HepG2 (cell line): ENCODE results near the gene SLC26A3. TPM values are rescaled to one million over a fixed set of nuclear protein-coding genes. Genes with fewer than 3 reads are reported as not detected.

ENCODE experiments used
- AGO1 ChIP-seq: fragments of 200-400 bp; formaldehyde crosslinking; IDR thresholded peaks from 2 replicates; pipeline ENCODE4 v1.6.1; 2017; ENCODE audit warnings: mild to moderate bottlenecking, low read depth, low read length, moderate library complexity; ENCODE audit not compliant: poor library complexity, severe bottlenecking
- AGO2 ChIP-seq: fragments of 200-400 bp; formaldehyde crosslinking; optimal IDR thresholded peaks from 2 replicates; pipeline ENCODE3; 2017; ENCODE audit warnings: mild to moderate bottlenecking, low read depth, low read length, moderate library complexity
- AHR ChIP-seq: IDR thresholded peaks from 2 replicates; pipeline ENCODE4 v1.6.1; 2018; ENCODE audit warnings: missing genetic modification reagents, missing compliant biosample characterization
- ARNTL ChIP-seq: sonication (generic); formaldehyde crosslinking; IDR thresholded peaks from 2 replicates; pipeline ENCODE4 v1.4.0; 2020; ENCODE audit warnings: mild to moderate bottlenecking, missing genetic modification reagents
- ATF5 ChIP-seq: sonication (generic); formaldehyde crosslinking; IDR thresholded peaks from 2 replicates; pipeline ENCODE4 v1.4.0; 2020; ENCODE audit warnings: mild to moderate bottlenecking, low read depth, missing genetic modification reagents
- CEBPB ChIP-seq: IDR thresholded peaks from 2 replicates; pipeline ENCODE4 v1.6.1; 2011; ENCODE audit warnings: low read depth, low read length, improper control_type of control experiment, borderline replicate concordance
- CEBPG ChIP-seq: IDR thresholded peaks from 2 replicates; pipeline ENCODE4 v1.6.1; 2016
- GATA4 ChIP-seq: sonication (generic); IDR thresholded peaks from 2 replicates; pipeline ENCODE4 v1.6.1; 2016; ENCODE audit warnings: antibody characterized with exemption, low read depth, borderline replicate concordance
- HMG20A ChIP-seq: IDR thresholded peaks from 2 replicates; pipeline ENCODE4 v1.6.1; 2016; ENCODE audit warnings: borderline replicate concordance
- HOXA5 ChIP-seq: sonication (generic); formaldehyde crosslinking; IDR thresholded peaks from 2 replicates; pipeline ENCODE4 v1.4.0; 2020; ENCODE audit warnings: missing genetic modification reagents
- MEIS2 ChIP-seq: sonication (generic); formaldehyde crosslinking; IDR thresholded peaks from 2 replicates; pipeline ENCODE4 v1.9.0; 2021; ENCODE audit warnings: mild to moderate bottlenecking, missing genetic modification reagents
- SMC3 ChIP-seq: IDR thresholded peaks from 2 replicates; pipeline ENCODE4 v1.6.1; 2011; ENCODE audit warnings: low read length, improper control_type of control experiment
- TEAD3 ChIP-seq: optimal IDR thresholded peaks from 2 replicates; pipeline ENCODE3; 2016; ENCODE audit warnings: borderline replicate concordance
- ZBED4 ChIP-seq: sonication (generic); formaldehyde crosslinking; IDR thresholded peaks from 2 replicates; pipeline ENCODE4 v1.4.0; 2020; ENCODE audit warnings: missing genetic modification reagents, borderline replicate concordance
- ZGPAT ChIP-seq: IDR thresholded peaks from 2 replicates; pipeline ENCODE4 v1.6.1; 2016; ENCODE audit warnings: mild to moderate bottlenecking
- ZMYM2 ChIP-seq: sonication (generic); formaldehyde crosslinking; IDR thresholded peaks from 2 replicates; pipeline ENCODE4 v1.8.0; 2022; ENCODE audit warnings: mild to moderate bottlenecking, missing genetic modification reagents
- ZNF101 ChIP-seq: sonication (generic); formaldehyde crosslinking; IDR thresholded peaks from 2 replicates; pipeline ENCODE4 v1.4.0; 2020; ENCODE audit warnings: mild to moderate bottlenecking, low read depth, missing genetic modification reagents, borderline replicate concordance
- ZNF17 ChIP-seq: sonication (generic); formaldehyde crosslinking; IDR thresholded peaks from 2 replicates; pipeline ENCODE4 v1.5.0; 2020; ENCODE audit warnings: mild to moderate bottlenecking, missing genetic modification reagents
- ZNF337 ChIP-seq: sonication (generic); formaldehyde crosslinking; IDR thresholded peaks from 2 replicates; pipeline ENCODE4 v1.5.1; 2020; ENCODE audit warnings: missing genetic modification reagents, low read depth, mild to moderate bottlenecking, borderline replicate concordance
- ZNF441 ChIP-seq: sonication (generic); formaldehyde crosslinking; IDR thresholded peaks from 2 replicates; pipeline ENCODE4 v1.7.0; 2021; ENCODE audit warnings: missing genetic modification reagents, borderline replicate concordance
- ZNF761 ChIP-seq: sonication (generic); formaldehyde crosslinking; conservative IDR thresholded peaks from 2 replicates; pipeline ENCODE4 v1.4.0; 2020; ENCODE audit warnings: mild to moderate bottlenecking, missing genetic modification reagents
- ZSCAN29 ChIP-seq: sonication (generic); formaldehyde crosslinking; conservative IDR thresholded peaks from 2 replicates; pipeline ENCODE4 v1.4.0; 2020; ENCODE audit warnings: mild to moderate bottlenecking, missing genetic modification reagents
- polyA plus RNA-seq, 8 experiments: library from polyadenylated mRNA; depleted of rRNA in 3 of 8; stranded (reverse) in 7 of 8; unstranded in 1 of 8; fragments of >200 nt; fragmentation: Illumina TruSeq in 4 of 8; extraction: Trizol in 4 of 8; gene quantifications; 2 replicates each; pipeline versions ENCODE4 v1.2.1 to v1.2.3, GENCODE V29; 2011 to 2016; ENCODE audit warnings: low read depth in 4 of 8, missing spikeins in 1 of 8, mixed read lengths in 1 of 8; ENCODE audit not compliant: insufficient read depth in 1 of 8
- total RNA-seq, 5 experiments: library from RNA; depleted of rRNA; stranded (reverse); fragments of >200 nt; fragmentation: Illumina TruSeq; extraction: Trizol; gene quantifications; 2 replicates each; pipeline ENCODE4 v1.2.3, GENCODE V29; 2016; ENCODE audit warnings: low read depth in 1 of 5
- TF ChIP-seq, protein P1 (sequence below): sonication (generic); formaldehyde crosslinking; conservative IDR thresholded peaks from 2 replicates; pipeline ENCODE4 v1.4.0; 2020; ENCODE audit warnings: missing genetic modification reagents
- TF ChIP-seq, protein P2 (sequence below): sonication (generic); formaldehyde crosslinking; IDR thresholded peaks from 2 replicates; pipeline ENCODE4 v1.8.1; 2023; ENCODE audit warnings: mild to moderate bottlenecking, missing genetic modification reagents

SLC26A3 gene
- total and polyA plus RNA-seq, 2 of the 13 experiments (the other 11 are each of a cell fraction or from before 2014, with no cell fraction given): 0.11 to 0.30 TPM

- TF ChIP-seq, protein P1, sequence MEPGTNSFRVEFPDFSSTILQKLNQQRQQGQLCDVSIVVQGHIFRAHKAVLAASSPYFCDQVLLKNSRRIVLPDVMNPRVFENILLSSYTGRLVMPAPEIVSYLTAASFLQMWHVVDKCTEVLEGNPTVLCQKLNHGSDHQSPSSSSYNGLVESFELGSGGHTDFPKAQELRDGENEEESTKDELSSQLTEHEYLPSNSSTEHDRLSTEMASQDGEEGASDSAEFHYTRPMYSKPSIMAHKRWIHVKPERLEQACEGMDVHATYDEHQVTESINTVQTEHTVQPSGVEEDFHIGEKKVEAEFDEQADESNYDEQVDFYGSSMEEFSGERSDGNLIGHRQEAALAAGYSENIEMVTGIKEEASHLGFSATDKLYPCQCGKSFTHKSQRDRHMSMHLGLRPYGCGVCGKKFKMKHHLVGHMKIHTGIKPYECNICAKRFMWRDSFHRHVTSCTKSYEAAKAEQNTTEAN (CRISPR knock-in tag): peak; percentile 95
- TF ChIP-seq AGO2 (no peak), CEBPG (CRISPR knock-in tag) (peak; percentile 92), HOXA5 (CRISPR knock-in tag) (peak; percentile 65), MEIS2 (CRISPR knock-in tag) (0 out of 2 replicates have a peak, but pooled peaks have one; percentile 56), CEBPB (peak; percentile 95), ZSCAN29 (peak; percentile 89), ZBED4 (CRISPR knock-in tag) (0 out of 2 replicates have a peak, but pooled peaks have one; percentile 46), ZNF761 (CRISPR knock-in tag) (peak; percentile 84), SMC3 (peak; percentile 45), ZGPAT (CRISPR knock-in tag) (peak; percentile 93), GATA4 (peak; percentile 97; the same call in 1 of the 2 replicates), AGO1 (no peak), TEAD3 (CRISPR knock-in tag) (peak; percentile 87), HMG20A (CRISPR knock-in tag) (peak; percentile 99), ZNF101 (CRISPR knock-in tag) (0 out of 2 replicates have a peak, but pooled peaks have one; percentile 46), ZNF17 (CRISPR knock-in tag) (no peak), ATF5 (CRISPR knock-in tag) (no peak), AHR (CRISPR knock-in tag) (peak; percentile 79; the same call in 1 of the 2 replicates), ARNTL (peak; percentile 89), ZNF337 (0 out of 2 replicates have a peak, but pooled peaks have one; percentile 38), ZNF441 (CRISPR knock-in tag) (peak; percentile 50; the same call in 1 of the 2 replicates), ZMYM2 (peak; percentile 89)
- TF ChIP-seq, protein P2, sequence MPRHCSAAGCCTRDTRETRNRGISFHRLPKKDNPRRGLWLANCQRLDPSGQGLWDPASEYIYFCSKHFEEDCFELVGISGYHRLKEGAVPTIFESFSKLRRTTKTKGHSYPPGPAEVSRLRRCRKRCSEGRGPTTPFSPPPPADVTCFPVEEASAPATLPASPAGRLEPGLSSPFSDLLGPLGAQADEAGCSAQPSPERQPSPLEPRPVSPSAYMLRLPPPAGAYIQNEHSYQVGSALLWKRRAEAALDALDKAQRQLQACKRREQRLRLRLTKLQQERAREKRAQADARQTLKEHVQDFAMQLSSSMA (CRISPR knock-in tag): no peak
Measured at GRCh38 chr7:107779647-107780099, 23.4 kb downstream of the SLC26A3 start (continued).
